Brain microvascular endothelial cell (primary cell): ENCODE results near the gene HIVEP3.
A peak's percentile ranks its signal among the peaks of the same experiment; 100 is the strongest.

Source experiments
- DNase-seq: peaks from one replicate; pipeline ENCODE4 v3.0.0-alpha.2; 2020
- H3K27ac ChIP-seq: fragments of 250-450 bp; sonication (Bioruptor Pico); 2 replicates; pipeline ENCODE4 v1.5.1; 2020; ENCODE audit warnings: mild to moderate bottlenecking, moderate library complexity
- H3K27me3 ChIP-seq: fragments of 250-450 bp; sonication (Bioruptor Pico); replicated peaks from 2 replicates; pipeline ENCODE4 v1.5.1; 2020; ENCODE audit warnings: mild to moderate bottlenecking
- H3K36me3 ChIP-seq: fragments of 250-450 bp; sonication (Bioruptor Pico); replicated peaks from 2 replicates; pipeline ENCODE4 v1.5.1; 2020; ENCODE audit warnings: mild to moderate bottlenecking
- H3K4me3 ChIP-seq: 2 replicates; pipeline ENCODE4 v1.5.1; 2011; ENCODE audit warnings: low read depth, mild to moderate bottlenecking, control low read depth, low read length, moderate library complexity
- CTCF ChIP-seq: IDR thresholded peaks from 2 replicates; pipeline ENCODE4 v1.5.1; 2011; ENCODE audit warnings: low read depth, mild to moderate bottlenecking, moderate library complexity, low read length, control low read depth, inconsistent platforms; ENCODE audit errors: missing control alignments
- in situ Hi-C: cut with HindIII; loops from 2 replicates; pipeline ENCODE4 v1.10.0; 2017; ENCODE audit warnings: low sequenced_read_pairs, low pct_ligation_motif_present

The HIVEP3 gene

GRCh38 chr1:41905093-41905675 is 13.5 kb downstream of the HIVEP3 start:
- in situ Hi-C loops, result no loop called here
- TF ChIP-seq CTCF, result no peak
- Histone ChIP-seq H3K27me3 (no peaks in the 10 kb centered on the region), H3K4me3 (no peak overlapping the region), H3K36me3 (no peaks in the 10 kb centered on the region), H3K27ac (no peak overlapping the region)
- no peak for DNase-seq

- in situ Hi-C loops, result no loop called here
- no peak overlapping the region for H3K4me3 ChIP-seq
- no peak for DNase-seq
- no peaks in the 10 kb centered on the region for H3K36me3 ChIP-seq
- H3K27ac ChIP-seq, result peak overlapping the region; percentile 92
- TF ChIP-seq CTCF, result no peak
- no peaks in the 10 kb centered on the region for H3K27me3 ChIP-seq
Measured at GRCh38 chr1:41902664-41903063, 16.1 kb downstream of the HIVEP3 start.

GRCh38 chr1:41902159-41902577 is 16.6 kb downstream of the HIVEP3 start:
- no peaks in the 10 kb centered on the region for H3K36me3 ChIP-seq
- H3K4me3 ChIP-seq, result no peak overlapping the region
- no peaks in the 10 kb centered on the region for H3K27me3 ChIP-seq
- H3K27ac ChIP-seq, result peak overlapping the region; percentile 92
- in situ Hi-C loops, result no loop called here
- peak; percentile 78 for DNase-seq
- no peak for TF ChIP-seq CTCF

GRCh38 chr1:41901551-41901950 is 17.2 kb downstream of the HIVEP3 start:
- Histone ChIP-seq H3K27me3 (no peaks in the 10 kb centered on the region), H3K27ac (peak overlapping the region; percentile 92), H3K36me3 (no peaks in the 10 kb centered on the region), H3K4me3 (peak overlapping the region; percentile 26)
- no peak for DNase-seq
- in situ Hi-C loops, result no loop called here
- TF ChIP-seq CTCF, result no peak

GRCh38 chr1:41900603-41901444 is 17.9 kb downstream of the HIVEP3 start:
- Histone ChIP-seq H3K27me3 (no peaks in the 10 kb centered on the region), H3K36me3 (no peaks in the 10 kb centered on the region), H3K27ac (peak overlapping the region; percentile 92), H3K4me3 (peak overlapping the region; percentile 39)
- no peak for DNase-seq
- in situ Hi-C loops, result no loop called here
- peak; percentile 3 for TF ChIP-seq CTCF
